GM12864 (cell line): ENCODE data around the gene MAD1L1.

Experiments used
- DNase-seq: peaks from one replicate; pipeline ENCODE4 v3.0.0-alpha.2; 2011; ENCODE audit warnings: low read depth
- H3K4me3 ChIP-seq: 2 replicates; pipeline ENCODE4 v1.5.1; 2011; ENCODE audit warnings: mild to moderate bottlenecking, low read depth, low read length, control low read depth
- CTCF ChIP-seq: IDR thresholded peaks from 2 replicates; pipeline ENCODE4 v1.5.1; 2011; ENCODE audit warnings: low read depth, mild to moderate bottlenecking, moderate library complexity, low read length, control low read depth, inconsistent platforms; ENCODE audit errors: missing control alignments

The MAD1L1 gene

GRCh38 chr7:2080060-2080387 is 152.7 kb downstream of the MAD1L1 start:
- H3K4me3 ChIP-seq, result no peak overlapping the region
- DNase-seq, result no peak
- TF ChIP-seq CTCF, result no peak

- no peak overlapping the region for H3K4me3 ChIP-seq
- no peak for TF ChIP-seq CTCF
- DNase-seq, result no peak
Observed at GRCh38 chr7:2079332-2080059, 153.2 kb downstream of the MAD1L1 start.

GRCh38 chr7:2078899-2079298 is 153.8 kb downstream of the MAD1L1 start:
- TF ChIP-seq CTCF, result no peak
- DNase-seq, result no peak
- H3K4me3 ChIP-seq, result no peak overlapping the region

- TF ChIP-seq CTCF, result no peak
- no peak for DNase-seq
- no peak overlapping the region for H3K4me3 ChIP-seq
Observed at GRCh38 chr7:2076649-2077064, 156.1 kb downstream of the MAD1L1 start.

GRCh38 chr7:2075811-2076210 is 156.9 kb downstream of the MAD1L1 start:
- no peak for DNase-seq
- no peak for TF ChIP-seq CTCF
- H3K4me3 ChIP-seq, result no peak overlapping the region

- DNase-seq, result no peak
- no peak for TF ChIP-seq CTCF
- no peak overlapping the region for H3K4me3 ChIP-seq
Observed at GRCh38 chr7:2074691-2075090, 158.1 kb downstream of the MAD1L1 start.

- TF ChIP-seq CTCF, result no peak
- H3K4me3 ChIP-seq, result no peak overlapping the region
- DNase-seq, result no peak
Observed at GRCh38 chr7:2072798-2073197, 159.9 kb downstream of the MAD1L1 start.
